SK-N-SH (cell line): ENCODE data around the gene ROBO1. TPM values are rescaled to one million over a fixed set of nuclear protein-coding genes. Genes with fewer than 3 reads are reported as not detected.

Experiments used
- CTCF ChIA-PET: fragments of 300-600, 350-600 bp; formaldehyde crosslinking; extraction: SDS; loops from one replicate; lab custom pipeline; 2021; lab: Yijun Ruan, JAX
- POLR2A ChIA-PET: fragments of 350-600 bp; sonication (Branson Sonifier 250); formaldehyde crosslinking; extraction: SDS; loops from one replicate; lab custom pipeline; 2020; ENCODE audit warnings: antibody characterized with exemption, inconsistent platforms; lab: Yijun Ruan, JAX
- DNase-seq: peaks from one replicate; pipeline ENCODE4 v3.0.0; 2012
- H2AFZ ChIP-seq: fragments of 200-600 bp; sonication (generic); 2 replicates; pipeline ENCODE4 v1.8.1; 2016; ENCODE audit warnings: antibody characterized with exemption, mild to moderate bottlenecking, low read depth
- H3F3A ChIP-seq: fragments of 200-600 bp; sonication (generic); replicated peaks from 2 replicates; pipeline ENCODE3; 2016; ENCODE audit warnings: antibody characterized with exemption, mild to moderate bottlenecking; ENCODE audit not compliant: insufficient read depth
- H3K27ac ChIP-seq, 2 experiments: fragments of 200-500 bp in 1 of 2; fragments of 200-600 bp in 1 of 2; sonication (Bioruptor generic) in 1 of 2; sonication (generic), shearing (Covaris generic) in 1 of 2; 2 replicates each; pipeline versions ENCODE4 v1.5.1 to v1.6.1; 2014 to 2016; ENCODE audit warnings: low read depth in 2 of 2, inconsistent platforms in 1 of 2, low read length in 1 of 2, mild to moderate bottlenecking in 1 of 2, mixed read lengths in 1 of 2
- H3K27me3 ChIP-seq: fragments of 200-600 bp; sonication (generic), shearing (Covaris generic); 2 replicates; pipeline ENCODE4 v1.6.1; 2016; ENCODE audit warnings: mixed run types; ENCODE audit not compliant: insufficient read depth
- H3K36me3 ChIP-seq, 2 experiments: fragments of 200-500 bp in 1 of 2; fragments of 200-600 bp in 1 of 2; sonication (Bioruptor generic) in 1 of 2; sonication (generic) in 1 of 2; replicated peaks in 1 of 2; 2 replicates each; pipeline versions ENCODE3 to v1.5.1; 2014 to 2016; ENCODE audit warnings: low read length in 1 of 2, mild to moderate bottlenecking in 1 of 2; ENCODE audit not compliant: insufficient read depth in 2 of 2, control insufficient read depth in 1 of 2
- H3K4me1 ChIP-seq, 2 experiments: fragments of 200-500 bp in 1 of 2; fragments of 200-600 bp in 1 of 2; sonication (Bioruptor generic) in 1 of 2; sonication (generic), shearing (Covaris generic) in 1 of 2; 2 replicates each; pipeline versions ENCODE4 v1.5.1 to v1.6.1; 2014 to 2016; ENCODE audit warnings: low read depth in 1 of 2, low read length in 1 of 2, mixed run types in 1 of 2; ENCODE audit not compliant: insufficient read depth in 2 of 2, control insufficient read depth in 1 of 2
- H3K4me2 ChIP-seq: fragments of 200-600 bp; sonication (generic), shearing (Covaris generic); 2 replicates; pipeline ENCODE4 v1.6.1; 2017; ENCODE audit warnings: mixed run types
- H3K4me3 ChIP-seq, 2 experiments: fragments of 200-500 bp in 1 of 2; fragments of 200-600 bp in 1 of 2; sonication (Bioruptor generic) in 1 of 2; sonication (generic), shearing (Covaris generic) in 1 of 2; 2 replicates each; pipeline versions ENCODE4 v1.5.1 to v1.8.1; 2014 to 2016; ENCODE audit warnings: low read depth in 2 of 2, inconsistent platforms in 1 of 2, low read length in 1 of 2, mild to moderate bottlenecking in 1 of 2, mixed read lengths in 1 of 2, moderate library complexity in 1 of 2
- H3K79me2 ChIP-seq: fragments of 200-600 bp; sonication (generic); 2 replicates; pipeline ENCODE4 v1.8.1; 2017; ENCODE audit warnings: mild to moderate bottlenecking; ENCODE audit not compliant: insufficient read depth
- H3K9ac ChIP-seq: fragments of 200-600 bp; sonication (generic); 2 replicates; pipeline ENCODE4 v1.6.1; 2017; ENCODE audit warnings: mixed run types
- H3K9me2 ChIP-seq: fragments of 200-600 bp; sonication (generic); 2 replicates; pipeline ENCODE4 v1.6.1; 2017; ENCODE audit warnings: mixed run types
- H3K9me3 ChIP-seq: fragments of 200-600 bp; sonication (generic); 2 replicates; pipeline ENCODE4 v1.6.1; 2017; ENCODE audit warnings: mixed run types, mild to moderate bottlenecking, moderate library complexity
- H4K20me1 ChIP-seq: fragments of 200-600 bp; sonication (generic); 2 replicates; pipeline ENCODE4 v1.6.1; 2017; ENCODE audit warnings: mild to moderate bottlenecking, mixed run types; ENCODE audit not compliant: insufficient read depth
- EP300 ChIP-seq, 2 experiments: IDR thresholded peaks; 2 replicates each; pipeline versions ENCODE4 v1.4.0 to v1.6.1; 2012; ENCODE audit warnings: borderline replicate concordance in 1 of 2, low read depth in 1 of 2, low read length in 1 of 2
- EZH2phosphoT487 ChIP-seq: fragments of 200-600 bp; sonication (generic); IDR thresholded peaks from 2 replicates; pipeline ENCODE4 v1.6.1; 2017; ENCODE audit warnings: low read depth, mixed run types, mild to moderate bottlenecking, antibody characterized with exemption, moderate library complexity, borderline replicate concordance
- FOSL2 ChIP-seq: IDR thresholded peaks from 2 replicates; pipeline ENCODE4 v1.4.0; 2012; ENCODE audit warnings: low read depth, mild to moderate bottlenecking, moderate library complexity, borderline replicate concordance
- FOXJ3 ChIP-seq: sonication (generic); formaldehyde crosslinking; IDR thresholded peaks from 2 replicates; pipeline ENCODE4 v1.5.1; 2020; ENCODE audit warnings: mild to moderate bottlenecking, missing genetic modification reagents
- GABPA ChIP-seq: IDR thresholded peaks from 2 replicates; pipeline ENCODE4 v1.4.0; 2012; ENCODE audit warnings: low read depth, mild to moderate bottlenecking
- GATA2 ChIP-seq: sonication (generic); formaldehyde crosslinking; IDR thresholded peaks from 2 replicates; pipeline ENCODE4 v1.5.0; 2020; ENCODE audit warnings: mild to moderate bottlenecking, missing genetic modification reagents
- MXI1 ChIP-seq: IDR thresholded peaks from 2 replicates; pipeline ENCODE4 v1.6.1; 2012; ENCODE audit warnings: mild to moderate bottlenecking, low read depth, low read length, improper control_type of control experiment
- NFIC ChIP-seq: IDR thresholded peaks from 2 replicates; pipeline ENCODE4 v1.4.0; 2012; ENCODE audit warnings: borderline replicate concordance
- NRF1 ChIP-seq: IDR thresholded peaks from 2 replicates; pipeline ENCODE4 v1.6.1; 2012; ENCODE audit warnings: low read depth, mild to moderate bottlenecking, low read length
- RAD21 ChIP-seq: IDR thresholded peaks from 2 replicates; pipeline ENCODE4 v1.6.1; 2012; ENCODE audit warnings: mild to moderate bottlenecking, low read length
- RXRA ChIP-seq: IDR thresholded peaks from 2 replicates; pipeline ENCODE4 v1.4.0; 2012; ENCODE audit warnings: low read depth, mild to moderate bottlenecking, borderline replicate concordance
- TAF1 ChIP-seq: IDR thresholded peaks from 2 replicates; pipeline ENCODE4 v1.6.1; 2012; ENCODE audit warnings: low read depth, mild to moderate bottlenecking, low read length, moderate library complexity, borderline replicate concordance
- TEAD4 ChIP-seq: IDR thresholded peaks from 2 replicates; pipeline ENCODE4 v1.4.0; 2012; ENCODE audit warnings: mild to moderate bottlenecking, borderline replicate concordance; ENCODE audit not compliant: insufficient read depth
- YY1 ChIP-seq: IDR thresholded peaks from 2 replicates; pipeline ENCODE4 v1.4.0; 2012; ENCODE audit warnings: low read depth, mild to moderate bottlenecking
- WGBS: methylation state at CpG from one replicate; pipeline ENCODE4 v1.1.6; 2017; ENCODE audit warnings: low lambda C conversion rate; 5-methylcytosine and 5-hydroxymethylcytosine counted together
- polyA plus RNA-seq, 3 experiments: library from polyadenylated mRNA; depleted of rRNA; stranded (reverse); fragments of >200 nt; gene quantifications; 2 replicates each; pipeline ENCODE4 v1.2.3, GENCODE V29; 2012
- TF ChIP-seq, protein P1 (sequence below): fragments of 200-600 bp; sonication (generic); IDR thresholded peaks from 2 replicates; pipeline ENCODE4 v1.6.1; 2017; ENCODE audit warnings: antibody characterized with exemption, mild to moderate bottlenecking, moderate library complexity
- TF ChIP-seq, protein P2 (sequence below): fragments of 150-350 bp; IDR thresholded peaks from 2 replicates; pipeline ENCODE4 v1.6.1; 2016; ENCODE audit warnings: mild to moderate bottlenecking, low read depth, low read length
- TF ChIP-seq, protein P3 (sequence below): IDR thresholded peaks from 2 replicates; pipeline ENCODE4 v1.4.0; 2012; ENCODE audit warnings: low read depth

The ROBO1 gene
- polyA plus RNA-seq, 1 of the 3 experiments (the other 2 are of a cell fraction): 22.7 TPM

- 53% methylated on average over 1 of the region's 1 CpG for WGBS
- Histone ChIP-seq H3K27ac (no peak overlapping the region), H3K9ac (no peak overlapping the region), H3K4me3 (no peak overlapping the region), H3K9me3 (no peaks in the 10 kb centered on the region), H3K79me2 (no peaks in the 10 kb centered on the region), H4K20me1 (no peaks in the 10 kb centered on the region), H3K27me3 (no peaks in the 10 kb centered on the region), H3K4me1 (no peaks in the 10 kb centered on the region), H3K36me3 (peaks cover 0 to 3% of the 10 kb centered on the region in 2 experiments), H3K4me2 (no peak overlapping the region), H2AFZ (peak overlapping the region; percentile 43; the same call in 1 of the 2 replicates), H3F3A (no peaks in the 10 kb centered on the region), H3K9me2 (no peaks in the 10 kb centered on the region)
- CTCF ChIA-PET: interaction anchor here (0.9 to 1.2 kb wide), 2 partner anchors 12 to 43 kb away, joined by 3 read pairs; no protein-coding TSS in a partner anchor
- POLR2A ChIA-PET: no interaction called here
- DNase-seq: no peak
- TF ChIP-seq NFIC (no peak), RAD21 (no peak), FOSL2 (no peak), TEAD4 (no peak), FOXJ3 (no peak), NRF1 (no peak), RXRA (no peak), GATA2 (CRISPR knock-in tag) (no peak), EP300 (IDR thresholded peaks at IDR 0.05; ENCODE audit: borderline replicate concordance in 1 of 2, low read depth in 1 of 2, low read length in 1 of 2) (no peak)
- TF ChIP-seq, protein P1, sequence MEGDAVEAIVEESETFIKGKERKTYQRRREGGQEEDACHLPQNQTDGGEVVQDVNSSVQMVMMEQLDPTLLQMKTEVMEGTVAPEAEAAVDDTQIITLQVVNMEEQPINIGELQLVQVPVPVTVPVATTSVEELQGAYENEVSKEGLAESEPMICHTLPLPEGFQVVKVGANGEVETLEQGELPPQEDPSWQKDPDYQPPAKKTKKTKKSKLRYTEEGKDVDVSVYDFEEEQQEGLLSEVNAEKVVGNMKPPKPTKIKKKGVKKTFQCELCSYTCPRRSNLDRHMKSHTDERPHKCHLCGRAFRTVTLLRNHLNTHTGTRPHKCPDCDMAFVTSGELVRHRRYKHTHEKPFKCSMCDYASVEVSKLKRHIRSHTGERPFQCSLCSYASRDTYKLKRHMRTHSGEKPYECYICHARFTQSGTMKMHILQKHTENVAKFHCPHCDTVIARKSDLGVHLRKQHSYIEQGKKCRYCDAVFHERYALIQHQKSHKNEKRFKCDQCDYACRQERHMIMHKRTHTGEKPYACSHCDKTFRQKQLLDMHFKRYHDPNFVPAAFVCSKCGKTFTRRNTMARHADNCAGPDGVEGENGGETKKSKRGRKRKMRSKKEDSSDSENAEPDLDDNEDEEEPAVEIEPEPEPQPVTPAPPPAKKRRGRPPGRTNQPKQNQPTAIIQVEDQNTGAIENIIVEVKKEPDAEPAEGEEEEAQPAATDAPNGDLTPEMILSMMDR: no peak
These were observed 362.6 kb downstream of the ROBO1 start for GRCh38 chr3:79405183-79405582.

GRCh38 chr3:79396595-79396994 lies 371.2 kb downstream of the ROBO1 start:
- Histone ChIP-seq H3K36me3 (no peaks in the 10 kb centered on the region), H3K79me2 (no peaks in the 10 kb centered on the region), H3K9ac (no peak overlapping the region), H3K9me2 (no peaks in the 10 kb centered on the region), H2AFZ (no peak overlapping the region; the same call in 1 of the 2 replicates), H3K27ac (no peak overlapping the region), H3K4me3 (no peak overlapping the region), H3K4me1 (no peaks in the 10 kb centered on the region), H3K4me2 (no peak overlapping the region), H3F3A (no peaks in the 10 kb centered on the region), H3K9me3 (no peaks in the 10 kb centered on the region), H4K20me1 (no peaks in the 10 kb centered on the region), H3K27me3 (no peaks in the 10 kb centered on the region)
- no peak for TF ChIP-seq TAF1
- no peak for TF ChIP-seq RAD21
- TF ChIP-seq, protein P2, sequence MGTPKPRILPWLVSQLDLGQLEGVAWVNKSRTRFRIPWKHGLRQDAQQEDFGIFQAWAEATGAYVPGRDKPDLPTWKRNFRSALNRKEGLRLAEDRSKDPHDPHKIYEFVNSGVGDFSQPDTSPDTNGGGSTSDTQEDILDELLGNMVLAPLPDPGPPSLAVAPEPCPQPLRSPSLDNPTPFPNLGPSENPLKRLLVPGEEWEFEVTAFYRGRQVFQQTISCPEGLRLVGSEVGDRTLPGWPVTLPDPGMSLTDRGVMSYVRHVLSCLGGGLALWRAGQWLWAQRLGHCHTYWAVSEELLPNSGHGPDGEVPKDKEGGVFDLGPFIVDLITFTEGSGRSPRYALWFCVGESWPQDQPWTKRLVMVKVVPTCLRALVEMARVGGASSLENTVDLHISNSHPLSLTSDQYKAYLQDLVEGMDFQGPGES: no peak
- no peak for TF ChIP-seq FOXJ3
- TF ChIP-seq MXI1: no peak
- no peak for TF ChIP-seq YY1
- TF ChIP-seq GABPA: no peak
- TF ChIP-seq, protein P3, sequence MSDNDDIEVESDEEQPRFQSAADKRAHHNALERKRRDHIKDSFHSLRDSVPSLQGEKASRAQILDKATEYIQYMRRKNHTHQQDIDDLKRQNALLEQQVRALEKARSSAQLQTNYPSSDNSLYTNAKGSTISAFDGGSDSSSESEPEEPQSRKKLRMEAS: no peak
- TF ChIP-seq EZH2phosphoT487: no peak
- no peak for TF ChIP-seq FOSL2
- no peak for DNase-seq
- 59% methylated on average over 2 of the region's 2 CpGs for WGBS
- CTCF ChIA-PET: interaction anchor here (0.7 kb wide), 1 partner anchor 35 kb away, joined by 4 read pairs; no protein-coding TSS in a partner anchor
- POLR2A ChIA-PET: no interaction called here
